Measurements from ENCODE around the gene KLF4.

DNA sequence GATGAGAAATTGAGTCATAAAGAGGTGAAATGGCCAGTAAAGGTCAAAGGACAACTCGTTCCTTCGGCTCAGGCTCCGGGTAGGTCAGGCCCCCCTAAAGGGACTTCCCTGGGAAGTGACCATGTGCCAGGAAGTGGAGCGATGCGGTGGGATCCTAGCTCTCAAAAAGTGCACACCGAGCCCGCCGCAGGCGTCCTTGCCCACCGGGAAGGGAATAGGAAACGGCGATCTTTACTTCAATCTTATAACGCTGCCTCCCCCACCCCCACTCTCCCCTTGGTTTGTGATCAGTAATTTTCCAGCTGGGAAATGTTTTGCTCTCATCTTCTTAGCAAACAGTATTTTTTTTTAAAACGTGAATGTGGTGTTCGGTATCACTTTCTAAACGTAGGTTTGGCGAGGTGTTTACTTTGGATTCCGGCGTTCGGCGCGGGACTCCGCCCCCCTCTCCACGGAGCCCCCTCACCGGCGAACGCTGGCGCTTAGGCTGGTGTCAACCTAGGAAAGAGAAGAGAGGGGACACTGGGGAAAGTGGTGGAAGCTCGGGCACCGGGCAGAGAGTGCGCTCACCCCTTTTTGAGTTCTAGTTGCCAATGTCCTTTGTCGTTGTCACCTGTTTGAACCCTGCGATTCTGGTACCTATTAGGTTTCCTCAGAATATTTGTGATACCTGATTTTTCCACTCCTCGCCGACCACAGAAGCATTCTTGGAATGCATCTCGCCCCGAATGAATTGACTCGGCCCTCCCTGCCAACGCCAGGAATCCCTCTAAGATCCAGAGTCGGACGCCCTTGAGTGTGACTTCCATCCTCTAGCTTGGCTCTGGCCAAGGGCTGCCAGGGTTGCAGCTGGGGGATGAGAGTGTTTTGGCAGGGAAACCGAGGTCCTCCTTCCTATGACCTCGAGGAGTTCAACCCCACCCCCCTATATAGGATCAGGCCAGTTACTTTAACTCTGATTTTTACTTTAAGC, 1.8 kb upstream of the KLF4 start:
- TF ChIP-seq, protein P1, sequence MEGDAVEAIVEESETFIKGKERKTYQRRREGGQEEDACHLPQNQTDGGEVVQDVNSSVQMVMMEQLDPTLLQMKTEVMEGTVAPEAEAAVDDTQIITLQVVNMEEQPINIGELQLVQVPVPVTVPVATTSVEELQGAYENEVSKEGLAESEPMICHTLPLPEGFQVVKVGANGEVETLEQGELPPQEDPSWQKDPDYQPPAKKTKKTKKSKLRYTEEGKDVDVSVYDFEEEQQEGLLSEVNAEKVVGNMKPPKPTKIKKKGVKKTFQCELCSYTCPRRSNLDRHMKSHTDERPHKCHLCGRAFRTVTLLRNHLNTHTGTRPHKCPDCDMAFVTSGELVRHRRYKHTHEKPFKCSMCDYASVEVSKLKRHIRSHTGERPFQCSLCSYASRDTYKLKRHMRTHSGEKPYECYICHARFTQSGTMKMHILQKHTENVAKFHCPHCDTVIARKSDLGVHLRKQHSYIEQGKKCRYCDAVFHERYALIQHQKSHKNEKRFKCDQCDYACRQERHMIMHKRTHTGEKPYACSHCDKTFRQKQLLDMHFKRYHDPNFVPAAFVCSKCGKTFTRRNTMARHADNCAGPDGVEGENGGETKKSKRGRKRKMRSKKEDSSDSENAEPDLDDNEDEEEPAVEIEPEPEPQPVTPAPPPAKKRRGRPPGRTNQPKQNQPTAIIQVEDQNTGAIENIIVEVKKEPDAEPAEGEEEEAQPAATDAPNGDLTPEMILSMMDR (IDR thresholded peaks at IDR 0.05) = no peak
- no peak for TF ChIP-seq ZFX (IDR thresholded peaks at IDR 0.05; ENCODE audit: borderline replicate concordance)

Data from 22Rv1 (cell line).